ENCODE results near the gene KRTAP10-4. TPM values are rescaled to one million over a fixed set of nuclear protein-coding genes. Genes with fewer than 3 reads are reported as not detected.

The KRTAP10-4 gene
- total and polyA plus RNA-seq, 10 of the 15 experiments (the other 5 are each of a cell fraction or from before 2014, with no cell fraction given) = not detected

DNA sequence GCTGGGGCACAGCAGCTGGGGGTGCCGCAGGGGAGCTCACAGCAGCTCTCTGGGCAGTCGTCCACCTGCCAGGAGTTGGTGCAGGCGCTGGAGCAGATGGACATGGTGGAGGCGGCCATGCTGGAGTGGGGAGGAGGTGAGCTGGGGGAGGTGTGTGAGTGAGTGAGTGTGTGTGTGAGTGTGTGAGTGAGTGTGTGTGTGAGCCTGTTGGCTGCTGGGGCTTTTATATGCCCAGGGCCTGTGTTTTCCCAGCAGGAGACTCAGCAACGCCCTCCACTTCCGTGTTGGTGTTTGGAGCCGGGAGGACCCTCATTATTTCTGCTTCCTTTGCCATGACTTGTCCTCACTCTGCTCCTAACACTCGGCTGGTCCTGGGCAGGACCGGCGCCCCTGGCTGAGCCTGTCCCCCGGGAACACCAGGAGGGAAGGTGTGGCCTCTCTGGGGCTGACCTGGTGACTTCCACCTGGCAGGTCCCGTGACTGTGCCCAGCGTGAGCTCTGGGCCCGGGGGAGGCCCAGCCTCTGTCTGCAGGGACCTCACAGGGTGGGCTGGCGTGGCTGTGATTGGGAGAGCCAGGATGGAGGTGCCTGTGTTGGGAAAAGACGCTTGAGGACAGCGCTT lies 22.1 kb upstream of the KRTAP10-4 start, which contains the start of gene KRTAP10-2:
KRTAP10-2 (minus strand) TSS at position 166 of the 622 bp plus-strand sequence; CDS start at position 119, 47 bp downstream.
- FAIRE-seq = no peak
- ChIA-PET RAD21 (ENCODE audit: unreplicated experiment) (no interaction called here), SMC1A (ENCODE audit: uncharacterized antibody, unreplicated experiment) (no interaction called here), CTCF (no interaction called here), POLR2A (no interaction called here)
- H3K4me2 ChIP-seq (ENCODE audit: control insufficient read depth, insufficient read depth) = no peak within 1 kb of the TSS
- BruUV-seq (replicated peaks) = no TSS peak
- no peak for ATAC-seq
- H2AFZ ChIP-seq (ENCODE audit: control insufficient read depth, low read depth, low read length) = no peak within 1 kb of the TSS
- intact Hi-C loops (cut with micrococcal nuclease; ENCODE audit: unreplicated experiment) = no loop called here
- no peak within 1 kb of the TSS for H3K4me3 ChIP-seq
- TF ChIP-seq, protein P1, sequence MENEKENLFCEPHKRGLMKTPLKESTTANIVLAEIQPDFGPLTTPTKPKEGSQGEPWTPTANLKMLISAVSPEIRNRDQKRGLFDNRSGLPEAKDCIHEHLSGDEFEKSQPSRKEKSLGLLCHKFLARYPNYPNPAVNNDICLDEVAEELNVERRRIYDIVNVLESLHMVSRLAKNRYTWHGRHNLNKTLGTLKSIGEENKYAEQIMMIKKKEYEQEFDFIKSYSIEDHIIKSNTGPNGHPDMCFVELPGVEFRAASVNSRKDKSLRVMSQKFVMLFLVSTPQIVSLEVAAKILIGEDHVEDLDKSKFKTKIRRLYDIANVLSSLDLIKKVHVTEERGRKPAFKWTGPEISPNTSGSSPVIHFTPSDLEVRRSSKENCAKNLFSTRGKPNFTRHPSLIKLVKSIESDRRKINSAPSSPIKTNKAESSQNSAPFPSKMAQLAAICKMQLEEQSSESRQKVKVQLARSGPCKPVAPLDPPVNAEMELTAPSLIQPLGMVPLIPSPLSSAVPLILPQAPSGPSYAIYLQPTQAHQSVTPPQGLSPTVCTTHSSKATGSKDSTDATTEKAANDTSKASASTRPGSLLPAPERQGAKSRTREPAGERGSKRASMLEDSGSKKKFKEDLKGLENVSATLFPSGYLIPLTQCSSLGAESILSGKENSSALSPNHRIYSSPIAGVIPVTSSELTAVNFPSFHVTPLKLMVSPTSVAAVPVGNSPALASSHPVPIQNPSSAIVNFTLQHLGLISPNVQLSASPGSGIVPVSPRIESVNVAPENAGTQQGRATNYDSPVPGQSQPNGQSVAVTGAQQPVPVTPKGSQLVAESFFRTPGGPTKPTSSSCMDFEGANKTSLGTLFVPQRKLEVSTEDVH (IDR thresholded peaks at IDR 0.05; ENCODE audit: low read depth, partially characterized antibody) = no peak
- TF ChIP-seq ZNF24 (IDR thresholded peaks at IDR 0.05) (no peak), ZNF274 (IDR thresholded peaks at IDR 0.05; ENCODE audit: insufficient read depth, insufficient read length) (no peak), JUND (IDR thresholded peaks at IDR 0.05; ENCODE audit: low read depth, low read length) (no peak), ZNF207 (IDR thresholded peaks at IDR 0.05; ENCODE audit: borderline replicate concordance) (no peak), BACH1 (IDR thresholded peaks at IDR 0.05; ENCODE audit: borderline replicate concordance) (no peak), CHD2 (IDR thresholded peaks at IDR 0.05; ENCODE audit: borderline replicate concordance, low read depth, low read length) (no peak), MTA2 (IDR thresholded peaks at IDR 0.05; ENCODE audit: low read depth) (no peak), NFIC (IDR thresholded peaks at IDR 0.05; ENCODE audit: low read depth, low read length) (no peak)
- TF ChIP-seq, protein P2, sequence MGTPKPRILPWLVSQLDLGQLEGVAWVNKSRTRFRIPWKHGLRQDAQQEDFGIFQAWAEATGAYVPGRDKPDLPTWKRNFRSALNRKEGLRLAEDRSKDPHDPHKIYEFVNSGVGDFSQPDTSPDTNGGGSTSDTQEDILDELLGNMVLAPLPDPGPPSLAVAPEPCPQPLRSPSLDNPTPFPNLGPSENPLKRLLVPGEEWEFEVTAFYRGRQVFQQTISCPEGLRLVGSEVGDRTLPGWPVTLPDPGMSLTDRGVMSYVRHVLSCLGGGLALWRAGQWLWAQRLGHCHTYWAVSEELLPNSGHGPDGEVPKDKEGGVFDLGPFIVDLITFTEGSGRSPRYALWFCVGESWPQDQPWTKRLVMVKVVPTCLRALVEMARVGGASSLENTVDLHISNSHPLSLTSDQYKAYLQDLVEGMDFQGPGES (IDR thresholded peaks at IDR 0.05) = no peak
- TF ChIP-seq, protein P3, sequence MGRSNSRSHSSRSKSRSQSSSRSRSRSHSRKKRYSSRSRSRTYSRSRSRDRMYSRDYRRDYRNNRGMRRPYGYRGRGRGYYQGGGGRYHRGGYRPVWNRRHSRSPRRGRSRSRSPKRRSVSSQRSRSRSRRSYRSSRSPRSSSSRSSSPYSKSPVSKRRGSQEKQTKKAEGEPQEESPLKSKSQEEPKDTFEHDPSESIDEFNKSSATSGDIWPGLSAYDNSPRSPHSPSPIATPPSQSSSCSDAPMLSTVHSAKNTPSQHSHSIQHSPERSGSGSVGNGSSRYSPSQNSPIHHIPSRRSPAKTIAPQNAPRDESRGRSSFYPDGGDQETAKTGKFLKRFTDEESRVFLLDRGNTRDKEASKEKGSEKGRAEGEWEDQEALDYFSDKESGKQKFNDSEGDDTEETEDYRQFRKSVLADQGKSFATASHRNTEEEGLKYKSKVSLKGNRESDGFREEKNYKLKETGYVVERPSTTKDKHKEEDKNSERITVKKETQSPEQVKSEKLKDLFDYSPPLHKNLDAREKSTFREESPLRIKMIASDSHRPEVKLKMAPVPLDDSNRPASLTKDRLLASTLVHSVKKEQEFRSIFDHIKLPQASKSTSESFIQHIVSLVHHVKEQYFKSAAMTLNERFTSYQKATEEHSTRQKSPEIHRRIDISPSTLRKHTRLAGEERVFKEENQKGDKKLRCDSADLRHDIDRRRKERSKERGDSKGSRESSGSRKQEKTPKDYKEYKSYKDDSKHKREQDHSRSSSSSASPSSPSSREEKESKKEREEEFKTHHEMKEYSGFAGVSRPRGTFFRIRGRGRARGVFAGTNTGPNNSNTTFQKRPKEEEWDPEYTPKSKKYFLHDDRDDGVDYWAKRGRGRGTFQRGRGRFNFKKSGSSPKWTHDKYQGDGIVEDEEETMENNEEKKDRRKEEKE (IDR thresholded peaks at IDR 0.05) = no peak
- no peaks in the 10 kb centered on the region for H4K20me1 ChIP-seq (ENCODE audit: control insufficient read depth, insufficient read depth)
- no peaks in the 10 kb centered on the region for H3K27me3 ChIP-seq (replicated peaks in 1 of 2; ENCODE audit: control insufficient read depth in 2 of 2, insufficient read depth in 2 of 2, low read length in 1 of 2)
- H3K27ac ChIP-seq (ENCODE audit: control insufficient read depth, insufficient read depth) = no peak within 1 kb of the TSS
- H3K4me1 ChIP-seq (ENCODE audit: control insufficient read depth, insufficient read depth, low read length) = no peaks in the 10 kb centered on the region
- DNase-seq (ENCODE audit: low read depth, low spot score) = no peak
- H3K9ac ChIP-seq (ENCODE audit: control insufficient read depth, insufficient read depth, low read length) = no peak within 1 kb of the TSS
- H3K79me2 ChIP-seq (ENCODE audit: control insufficient read depth, insufficient read depth, low read length) = no peaks in the 10 kb centered on the region
- in situ Hi-C loops (cut with MboI) = no loop called here
- 22% methylated on average over 16 of the region's 17 CpGs for WGBS (ENCODE audit: insufficient coverage, insufficient replicate concordance, low lambda C conversion rate, missing lambda C conversion rate)
- H3K9me3 ChIP-seq (replicated peaks; ENCODE audit: control insufficient read depth, insufficient read depth, low read length) = no peaks in the 10 kb centered on the region; the same call in 2 of the 3 replicates
- no peaks in the 10 kb centered on the region for H3K36me3 ChIP-seq (ENCODE audit: control insufficient read depth in 2 of 2, insufficient read depth in 2 of 2, low read length in 1 of 2)

Data from GM12878 (cell line).